Activated naive CD8-positive, alpha-beta T cell (primary cell): ENCODE results near the gene FAHD1.
"Not testable (repeated sequence)": the region's sequence is repeated elsewhere in the genome, so short reads cannot be mapped to it uniquely, and the experiment has no call there.

Experiments
- H3K27ac Mint-ChIP-seq: one replicate; pipeline ENCODE4 v1.8.0; 2021; ENCODE audit warnings: mixed read lengths
- H3K27me3 Mint-ChIP-seq: one replicate; pipeline ENCODE4 v1.8.0; 2021; ENCODE audit warnings: mixed read lengths
- H3K36me3 Mint-ChIP-seq: one replicate; pipeline ENCODE4 v1.8.0; 2021; ENCODE audit warnings: mixed read lengths
- H3K4me1 Mint-ChIP-seq: one replicate; pipeline ENCODE4 v1.8.0; 2021; ENCODE audit warnings: low read depth, mixed read lengths
- H3K4me3 Mint-ChIP-seq: one replicate; pipeline ENCODE4 v1.8.0; 2021; ENCODE audit warnings: mild to moderate bottlenecking, mixed read lengths
- H3K9me3 Mint-ChIP-seq: one replicate; pipeline ENCODE4 v1.8.0; 2021; ENCODE audit warnings: low read depth, mixed read lengths

FAHD1 gene

GRCh38 chr16:1871974-1872635, 45.1 kb downstream of the FAHD1 start, which contains the start of gene MEIOB:
MEIOB (minus strand) TSS chr16:1872164; CDS start chr16:1868175, 3,989 bp downstream.
- Mint-ChIP-seq H3K27ac (no peak within 1 kb of the TSS), H3K36me3 (no peaks in the 10 kb centered on the region), H3K4me1 (peaks cover 4% of the 10 kb centered on the region), H3K4me3 (peak within 1 kb of the TSS; percentile 82), H3K9me3 (no peaks in the 10 kb centered on the region), H3K27me3 (peaks cover 8% of the 10 kb centered on the region)

DNA sequence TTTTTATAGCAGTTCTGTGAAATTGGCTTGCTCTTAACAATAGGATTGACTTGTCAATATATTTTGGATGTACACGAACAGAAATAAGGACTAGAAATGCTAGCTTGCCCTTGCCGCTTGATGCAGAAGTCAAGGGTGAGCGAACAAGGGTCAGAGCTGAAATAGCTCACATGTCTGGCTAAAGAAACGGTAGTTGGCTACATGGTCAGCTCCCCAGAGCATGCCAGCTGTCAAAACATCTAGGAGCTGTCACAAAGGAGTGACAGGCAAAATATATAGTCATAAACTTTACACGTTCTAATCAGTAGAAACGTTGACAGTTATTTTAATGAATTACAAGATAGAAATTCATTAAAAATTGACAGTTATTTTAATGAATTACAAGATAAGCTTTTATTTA, 47.8 kb downstream of the FAHD1 start:
- Mint-ChIP-seq H3K9me3 (no peaks in the 10 kb centered on the region), H3K36me3 (no peaks in the 10 kb centered on the region), H3K27me3 (peaks cover 17% of the 10 kb centered on the region), H3K4me1 (peaks cover 4% of the 10 kb centered on the region), H3K4me3 (no peak overlapping the region), H3K27ac (no peak overlapping the region)

DNA sequence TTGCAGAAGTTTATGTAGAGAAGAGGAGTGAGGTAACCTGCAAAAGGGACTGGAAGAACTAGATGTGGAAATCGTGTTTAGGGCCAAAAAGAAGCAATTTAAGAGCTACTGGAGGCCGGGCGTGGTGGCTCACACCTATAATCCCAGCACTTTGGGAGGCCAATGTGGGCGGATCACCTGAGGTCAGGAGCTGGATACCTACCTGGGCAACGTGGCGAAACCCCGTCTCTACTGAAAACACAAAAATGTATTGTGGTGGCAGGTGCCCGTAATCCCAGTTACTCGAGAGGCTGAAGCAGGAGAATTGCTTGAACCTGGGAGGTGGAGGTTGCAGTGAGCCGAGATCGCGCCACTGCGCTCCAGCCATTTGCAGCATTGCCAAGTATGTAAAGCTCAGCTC, 49.1 kb downstream of the FAHD1 start:
- peaks cover 17% of the 10 kb centered on the region for H3K27me3 Mint-ChIP-seq
- not testable (repeated sequence) for H3K4me3 Mint-ChIP-seq, H3K36me3 Mint-ChIP-seq, H3K27ac Mint-ChIP-seq, H3K9me3 Mint-ChIP-seq, H3K4me1 Mint-ChIP-seq

GRCh38 chr16:1876468-1876867, 49.5 kb downstream of the FAHD1 start:
- no peaks in the 10 kb centered on the region for H3K9me3 Mint-ChIP-seq
- H3K4me1 Mint-ChIP-seq, result peaks cover 3% of the 10 kb centered on the region
- peaks cover 17% of the 10 kb centered on the region for H3K27me3 Mint-ChIP-seq
- no peak overlapping the region for H3K27ac Mint-ChIP-seq
- no peaks in the 10 kb centered on the region for H3K36me3 Mint-ChIP-seq
- no peak overlapping the region for H3K4me3 Mint-ChIP-seq

- Mint-ChIP-seq H3K27ac (no peak overlapping the region), H3K27me3 (peaks cover 17% of the 10 kb centered on the region), H3K36me3 (no peaks in the 10 kb centered on the region), H3K9me3 (no peaks in the 10 kb centered on the region), H3K4me3 (no peak overlapping the region), H3K4me1 (peaks cover 3% of the 10 kb centered on the region)
These were observed 50.1 kb downstream of the FAHD1 start for GRCh38 chr16:1877089-1877488.

DNA sequence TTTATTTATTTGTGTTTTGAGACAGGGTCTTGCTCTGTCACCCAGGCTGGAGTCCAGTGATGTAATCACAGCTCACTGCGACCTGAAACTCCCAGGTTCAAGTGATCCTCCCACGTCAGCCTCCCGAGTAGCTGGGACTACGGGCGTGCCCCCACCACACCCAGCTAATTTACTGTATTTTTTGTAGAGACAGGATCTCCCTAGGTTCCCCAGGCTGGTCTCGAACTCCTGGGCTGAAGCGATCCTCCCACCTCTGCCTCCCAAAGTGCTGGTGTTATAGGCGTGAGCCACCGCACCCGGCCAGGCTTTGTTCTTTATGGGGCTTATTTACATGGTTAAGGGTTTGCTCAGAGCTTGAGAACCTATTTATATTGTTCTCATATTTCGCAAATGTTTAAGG, 50.8 kb downstream of the FAHD1 start:
- Mint-ChIP-seq H3K27me3 (peaks cover 14% of the 10 kb centered on the region), H3K9me3 (no peaks in the 10 kb centered on the region), H3K27ac (no peak overlapping the region), H3K4me1 (no peaks in the 10 kb centered on the region), H3K4me3 (no peak overlapping the region), H3K36me3 (no peaks in the 10 kb centered on the region)

- Mint-ChIP-seq H3K4me3 (no peak overlapping the region), H3K27ac (no peak overlapping the region), H3K36me3 (no peaks in the 10 kb centered on the region), H3K27me3 (peaks cover 14% of the 10 kb centered on the region), H3K9me3 (no peaks in the 10 kb centered on the region), H3K4me1 (no peaks in the 10 kb centered on the region)
These were observed 51.2 kb downstream of the FAHD1 start for GRCh38 chr16:1878256-1878655.
